Raji (cell line): ENCODE results near the gene IL1RAPL1.

Source experiments
- POLR2A ChIP-seq: IDR thresholded peaks from 2 replicates; pipeline ENCODE4 v1.6.1; 2011; ENCODE audit warnings: low read depth, low read length, control low read depth; ENCODE audit not compliant: insufficient read depth

IL1RAPL1 gene

GRCh38 chrX:28675173-28675572 is 87.9 kb downstream of the IL1RAPL1 start:
- TF ChIP-seq POLR2A = no peak

GRCh38 chrX:28693101-28693500 is 105.9 kb downstream of the IL1RAPL1 start:
- no peak for TF ChIP-seq POLR2A

GRCh38 chrX:28697732-28698131 is 110.5 kb downstream of the IL1RAPL1 start:
- TF ChIP-seq POLR2A = no peak

- no peak for TF ChIP-seq POLR2A
Measured at GRCh38 chrX:28701222-28701621, 114.0 kb downstream of the IL1RAPL1 start.

GRCh38 chrX:28706964-28707363 is 119.7 kb downstream of the IL1RAPL1 start:
- no peak for TF ChIP-seq POLR2A

GRCh38 chrX:28709421-28709820 is 122.2 kb downstream of the IL1RAPL1 start:
- TF ChIP-seq POLR2A = no peak

GRCh38 chrX:28717864-28718263 is 130.6 kb downstream of the IL1RAPL1 start:
- no peak for TF ChIP-seq POLR2A

- no peak for TF ChIP-seq POLR2A
Measured at GRCh38 chrX:28718450-28718849, 131.2 kb downstream of the IL1RAPL1 start.

- TF ChIP-seq POLR2A = no peak
Measured at GRCh38 chrX:28719620-28720019, 132.4 kb downstream of the IL1RAPL1 start.

- TF ChIP-seq POLR2A = no peak
Measured at GRCh38 chrX:28752330-28752729, 165.1 kb downstream of the IL1RAPL1 start.

- no peak for TF ChIP-seq POLR2A
Measured at GRCh38 chrX:28756175-28756574, 168.9 kb downstream of the IL1RAPL1 start.

GRCh38 chrX:28756647-28757046 is 169.4 kb downstream of the IL1RAPL1 start:
- TF ChIP-seq POLR2A = no peak

GRCh38 chrX:28757290-28757689 is 170.0 kb downstream of the IL1RAPL1 start:
- no peak for TF ChIP-seq POLR2A

GRCh38 chrX:28773807-28774206 is 186.6 kb downstream of the IL1RAPL1 start:
- no peak for TF ChIP-seq POLR2A

- TF ChIP-seq POLR2A = no peak
Measured at GRCh38 chrX:28787206-28787605, 200.0 kb downstream of the IL1RAPL1 start.

- no peak for TF ChIP-seq POLR2A
Measured at GRCh38 chrX:28802625-28803024, 215.4 kb downstream of the IL1RAPL1 start.

GRCh38 chrX:28835991-28836390 is 248.7 kb downstream of the IL1RAPL1 start:
- no peak for TF ChIP-seq POLR2A

- no peak for TF ChIP-seq POLR2A
Measured at GRCh38 chrX:28843817-28844216, 256.6 kb downstream of the IL1RAPL1 start.
